PC-3 (cell line): Measurements from ENCODE around the gene UBE4B. TPM values are rescaled to one million over a fixed set of nuclear protein-coding genes. Genes with fewer than 3 reads are reported as not detected.

ENCODE experiments used
- ATAC-seq: fragments of 200-7000 bp; cut with Tn5 transposase; 2 replicates; pipeline ENCODE4 v1.9.1; 2020; ENCODE audit warnings: mild to moderate bottlenecking, moderate library complexity
- BruUV-seq: library from RNA; stranded (reverse); fragments of 400-500 nt; replicated peaks from 2 replicates; lab custom pipeline; 2021; lab: Mats Ljungman, UMichigan
- CTCF ChIA-PET: fragments of 300-600 bp; sonication (Branson Sonifier 250); formaldehyde crosslinking; loops from one replicate; lab custom pipeline; 2022; ENCODE audit warnings: antibody characterized with exemption; lab: Charles Lee
- POLR2A ChIA-PET: fragments of 300-600 bp; sonication (Branson Sonifier 250); formaldehyde crosslinking; loops from one replicate; lab custom pipeline; 2022; ENCODE audit warnings: antibody characterized with exemption; ENCODE audit not compliant: unreplicated experiment; lab: Charles Lee
- DNase-seq: peaks from one replicate; pipeline ENCODE4 v3.0.0-alpha.2; 2015
- H2AFZ ChIP-seq: fragments of 300-600 bp; sonication (generic); 2 replicates; pipeline ENCODE4 v1.6.0; 2016; ENCODE audit warnings: antibody characterized with exemption, low read length
- H3F3A ChIP-seq: fragments of 300-600 bp; sonication (generic); one replicate; pipeline ENCODE4 v1.6.0; 2017; ENCODE audit warnings: antibody characterized with exemption, low read length, control low read depth, mild to moderate bottlenecking; ENCODE audit not compliant: unreplicated experiment
- H3K27ac ChIP-seq: fragments of 300-600 bp; sonication (generic); 2 replicates; pipeline ENCODE4 v1.5.1; 2016; ENCODE audit warnings: mild to moderate bottlenecking, low read length
- H3K27me3 ChIP-seq: fragments of 300-600 bp; sonication (generic); 2 replicates; pipeline ENCODE4 v1.6.1; 2016; ENCODE audit warnings: low read length, mixed read lengths
- H3K36me3 ChIP-seq: fragments of 300-600 bp; sonication (generic); 2 replicates; pipeline ENCODE4 v1.6.1; 2016; ENCODE audit warnings: low read depth, mixed run types, low read length, mixed read lengths
- H3K4me1 ChIP-seq: fragments of 300-600 bp; sonication (generic); 2 replicates; pipeline ENCODE4 v1.5.1; 2016; ENCODE audit warnings: low read length; ENCODE audit not compliant: insufficient read depth
- H3K4me2 ChIP-seq: fragments of 300-600 bp; sonication (generic); 2 replicates; pipeline ENCODE4 v1.6.0; 2016; ENCODE audit warnings: low read length
- H3K4me3 ChIP-seq: fragments of 300-600 bp; sonication (generic); 2 replicates; pipeline ENCODE4 v1.5.1; 2016; ENCODE audit warnings: mild to moderate bottlenecking, low read length, mixed read lengths
- H3K79me2 ChIP-seq: fragments of 300-600 bp; sonication (generic); 2 replicates; pipeline ENCODE4 v1.6.1; 2017; ENCODE audit warnings: low read length, mixed read lengths
- H3K9ac ChIP-seq: fragments of 300-600 bp; sonication (generic); 2 replicates; pipeline ENCODE4 v1.6.0; 2016; ENCODE audit warnings: mild to moderate bottlenecking, low read length
- H3K9me2 ChIP-seq: fragments of 300-600 bp; sonication (generic); replicated peaks from 2 replicates; pipeline ENCODE4 v1.6.1; 2016; ENCODE audit warnings: mixed run types, low read length, mixed read lengths
- H3K9me3 ChIP-seq: fragments of 300-600 bp; sonication (generic); 2 replicates; pipeline ENCODE4 v1.6.1; 2016; ENCODE audit warnings: low read length, mixed read lengths
- H4K20me1 ChIP-seq: fragments of 300-600 bp; sonication (generic); 2 replicates; pipeline ENCODE4 v1.6.1; 2016; ENCODE audit warnings: low read length, mixed read lengths
- CTCF ChIP-seq: fragments of 300-600 bp; sonication (generic); conservative IDR thresholded peaks from 2 replicates; pipeline ENCODE4 v1.5.1; 2017; ENCODE audit warnings: antibody characterized with exemption, low read depth, mild to moderate bottlenecking, low read length
- EZH2 ChIP-seq: fragments of 300-600 bp; sonication (generic); IDR thresholded peaks from one replicate; pipeline ENCODE4 v1.6.1; 2017; ENCODE audit warnings: antibody characterized with exemption, mild to moderate bottlenecking, low read length; ENCODE audit not compliant: unreplicated experiment
- EZH2phosphoT487 ChIP-seq: fragments of 300-600 bp; sonication (generic); IDR thresholded peaks from 2 replicates; pipeline ENCODE4 v1.6.1; 2018; ENCODE audit warnings: mild to moderate bottlenecking, antibody characterized with exemption, low read length, borderline replicate concordance
- intact Hi-C: fragments of 100-400 bp; cut with micrococcal nuclease; formaldehyde crosslinking; loops from 2 replicates; pipeline ENCODE4 v1.9.0; 2023
- total RNA-seq: library from RNA; depleted of rRNA; stranded (reverse); fragments of >200 nt; gene quantifications from 2 replicates; pipeline ENCODE4 v1.2.3, GENCODE V29; 2014

UBE4B gene
- total RNA-seq, 1 experiment from 2014 or later: 37.9 TPM

- intact Hi-C loops: loop anchor here (10.0 kb wide), 1 partner anchor 210 kb away; the partner anchor contains the start of genes LZIC and NMNAT1
- TF ChIP-seq CTCF: no peak
- H3K9me2 ChIP-seq: no peaks in the 10 kb centered on the region
- no peak overlapping the region for H3K9ac ChIP-seq
- no peak for ATAC-seq
- no peaks in the 10 kb centered on the region for H3K4me1 ChIP-seq
- CTCF ChIA-PET: no interaction called here
- H3K4me2 ChIP-seq: no peak overlapping the region
- H3K27me3 ChIP-seq: no peaks in the 10 kb centered on the region
- no peaks in the 10 kb centered on the region for H4K20me1 ChIP-seq
- H3F3A ChIP-seq: no peaks in the 10 kb centered on the region
- no peak for DNase-seq
- POLR2A ChIA-PET: interaction anchor here (0.5 kb wide), 1 partner anchor 11 kb away, joined by 4 read pairs; no protein-coding TSS in a partner anchor
- no peak overlapping the region for H3K4me3 ChIP-seq
- no peaks in the 10 kb centered on the region for H3K79me2 ChIP-seq
- no peaks in the 10 kb centered on the region for H3K9me3 ChIP-seq
- BruUV-seq: no TSS peak
- H3K27ac ChIP-seq: no peak overlapping the region
- peaks cover 5% of the 10 kb centered on the region for H3K36me3 ChIP-seq
- no peak overlapping the region for H2AFZ ChIP-seq
Measured at GRCh38 chr1:10155087-10155712, 122.4 kb downstream of the UBE4B start.

DNA sequence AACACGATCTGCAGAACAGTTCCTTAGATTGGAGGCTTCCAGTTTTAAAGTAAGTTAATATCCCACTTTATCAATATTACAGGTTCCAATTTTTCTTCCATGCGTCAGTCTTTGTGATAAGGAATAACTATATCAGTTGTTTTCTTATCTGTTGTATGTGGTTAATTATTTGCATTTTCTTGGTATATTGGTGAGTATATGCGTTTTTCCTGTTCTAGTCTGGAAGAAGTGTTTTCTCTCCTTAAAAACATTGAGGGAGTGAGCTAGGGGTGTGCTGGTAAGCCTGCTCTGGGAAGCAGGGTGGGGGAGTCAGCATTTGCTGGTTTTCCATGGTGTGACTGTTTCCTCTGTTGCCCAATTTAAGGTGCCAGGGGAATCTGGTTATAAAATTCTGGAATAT is 127.4 kb downstream of the UBE4B start:
- Histone ChIP-seq H3K79me2 (no peaks in the 10 kb centered on the region), H3K9ac (no peak overlapping the region), H3K9me3 (no peaks in the 10 kb centered on the region), H4K20me1 (no peaks in the 10 kb centered on the region), H3K9me2 (no peaks in the 10 kb centered on the region), H3F3A (no peaks in the 10 kb centered on the region), H3K36me3 (peaks cover 10% of the 10 kb centered on the region; the same call in 1 of the 2 replicates), H3K27ac (no peak overlapping the region), H2AFZ (no peak overlapping the region), H3K27me3 (no peaks in the 10 kb centered on the region), H3K4me3 (no peak overlapping the region), H3K4me1 (no peaks in the 10 kb centered on the region), H3K4me2 (no peak overlapping the region)
- DNase-seq (no peak), ATAC-seq (no peak)
- POLR2A ChIA-PET: no interaction called here
- intact Hi-C loops: no loop called here
- TF ChIP-seq EZH2: no peak
- no peak for TF ChIP-seq EZH2phosphoT487
- TF ChIP-seq CTCF: no peak
- CTCF ChIA-PET: no interaction called here
- no TSS peak for BruUV-seq

- Histone ChIP-seq H4K20me1 (no peaks in the 10 kb centered on the region), H3K27ac (no peak overlapping the region), H3K27me3 (no peaks in the 10 kb centered on the region), H2AFZ (no peak overlapping the region), H3K4me3 (no peak overlapping the region), H3K79me2 (no peaks in the 10 kb centered on the region), H3K4me1 (no peaks in the 10 kb centered on the region), H3F3A (no peaks in the 10 kb centered on the region), H3K9me3 (no peaks in the 10 kb centered on the region), H3K36me3 (peaks cover 10% of the 10 kb centered on the region; the same call in 1 of the 2 replicates), H3K9me2 (no peaks in the 10 kb centered on the region), H3K4me2 (no peak overlapping the region), H3K9ac (no peak overlapping the region)
- intact Hi-C loops: no loop called here
- ATAC-seq (no peak), DNase-seq (no peak)
- no TSS peak for BruUV-seq
- ChIA-PET POLR2A (no interaction called here), CTCF (no interaction called here)
- TF ChIP-seq CTCF (no peak), EZH2phosphoT487 (no peak), EZH2 (no peak)
Measured at GRCh38 chr1:10160907-10161490, 128.2 kb downstream of the UBE4B start.
